ENCODE results near the gene NUDT17.
"Not testable (repeated sequence)": the region's sequence is repeated elsewhere in the genome, so short reads cannot be mapped to it uniquely, and the experiment has no call there.

The NUDT17 gene

GRCh38 chr1:145805057-145805456 is 40.4 kb upstream of the NUDT17 start:
- Histone ChIP-seq H3K79me2 (ENCODE audit: insufficient read depth, low read depth) (peaks cover 86% of the 10 kb centered on the region), H3K9ac (no peak overlapping the region), H2AFZ (ENCODE audit: low read depth) (no peak overlapping the region), H3K27me3 (ENCODE audit: insufficient read depth, low read depth) (no peaks in the 10 kb centered on the region), H3K4me3 (IDR thresholded peaks at IDR 0.05; ENCODE audit: insufficient read depth, low read depth, low read length) (no peak overlapping the region), H3K36me3 (ENCODE audit: insufficient read depth) (0 out of 2 replicates have a peak, but pooled peaks cover 3% of the 10 kb centered on the region), H4K20me1 (ENCODE audit: insufficient read depth) (peaks cover 16% of the 10 kb centered on the region; the same call in 1 of the 2 replicates), H3K4me1 (ENCODE audit: low read depth, poor library complexity, severe bottlenecking) (peaks cover 35% of the 10 kb centered on the region), H3K27ac (no peak overlapping the region), H3K4me2 (no peak overlapping the region)
- no peak for TF ChIP-seq CTCF (conservative IDR thresholded peaks at IDR 0.05; ENCODE audit: low read depth, low read length)

DNA sequence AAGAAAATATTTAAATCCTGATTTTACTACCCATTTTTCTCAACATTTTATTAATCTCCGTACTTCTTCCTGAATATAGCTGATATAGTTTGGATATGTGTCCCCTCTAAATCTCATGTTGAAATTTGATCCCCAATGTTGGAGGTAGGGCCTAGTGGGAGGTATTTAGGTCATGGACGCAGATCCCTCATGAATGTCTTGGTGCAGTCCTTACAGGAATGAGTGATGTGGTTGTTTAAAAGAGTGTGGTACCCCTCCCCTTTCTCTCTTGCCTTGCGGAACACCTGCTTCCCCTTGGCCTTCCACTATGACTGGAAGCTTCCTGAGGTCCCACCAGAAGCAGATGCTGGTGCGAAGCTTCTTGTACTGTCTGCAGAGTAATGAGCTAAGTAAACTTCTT is 39.0 kb upstream of the NUDT17 start:
- no peak overlapping the region for H3K9ac ChIP-seq
- no peak overlapping the region for H3K4me3 ChIP-seq (IDR thresholded peaks at IDR 0.05; ENCODE audit: insufficient read depth, low read depth, low read length)
- TF ChIP-seq CTCF (conservative IDR thresholded peaks at IDR 0.05; ENCODE audit: low read depth, low read length), result no peak
- H3K4me2 ChIP-seq, result no peak overlapping the region
- H2AFZ ChIP-seq (ENCODE audit: low read depth), result no peak overlapping the region
- peaks cover 73% of the 10 kb centered on the region for H3K79me2 ChIP-seq (ENCODE audit: insufficient read depth, low read depth)
- peaks cover 16% of the 10 kb centered on the region; the same call in 1 of the 2 replicates for H4K20me1 ChIP-seq (ENCODE audit: insufficient read depth)
- 0 out of 2 replicates have a peak, but pooled peaks cover 3% of the 10 kb centered on the region for H3K36me3 ChIP-seq (ENCODE audit: insufficient read depth)
- H3K27me3 ChIP-seq (ENCODE audit: insufficient read depth, low read depth), result no peaks in the 10 kb centered on the region
- peaks cover 35% of the 10 kb centered on the region for H3K4me1 ChIP-seq (ENCODE audit: low read depth, poor library complexity, severe bottlenecking)
- no peak overlapping the region for H3K27ac ChIP-seq

- no peak overlapping the region for H3K4me3 ChIP-seq (IDR thresholded peaks at IDR 0.05; ENCODE audit: insufficient read depth, low read depth, low read length)
- no peak overlapping the region for H3K4me2 ChIP-seq
- peaks cover 69% of the 10 kb centered on the region for H3K79me2 ChIP-seq (ENCODE audit: insufficient read depth, low read depth)
- peaks cover 35% of the 10 kb centered on the region for H3K4me1 ChIP-seq (ENCODE audit: low read depth, poor library complexity, severe bottlenecking)
- H4K20me1 ChIP-seq (ENCODE audit: insufficient read depth), result peaks cover 16% of the 10 kb centered on the region; the same call in 1 of the 2 replicates
- H3K27me3 ChIP-seq (ENCODE audit: insufficient read depth, low read depth), result no peaks in the 10 kb centered on the region
- no peak overlapping the region for H3K27ac ChIP-seq
- no peak for TF ChIP-seq CTCF (conservative IDR thresholded peaks at IDR 0.05; ENCODE audit: low read depth, low read length)
- no peak overlapping the region for H2AFZ ChIP-seq (ENCODE audit: low read depth)
- no peak overlapping the region for H3K9ac ChIP-seq
- H3K36me3 ChIP-seq (ENCODE audit: insufficient read depth), result 0 out of 2 replicates have a peak, but pooled peaks cover 3% of the 10 kb centered on the region
Observed at GRCh38 chr1:145806844-145807243, 38.6 kb upstream of the NUDT17 start.

GRCh38 chr1:145812977-145813810 is 32.2 kb upstream of the NUDT17 start:
- peak overlapping the region; percentile 69 for H3K4me2 ChIP-seq
- not testable (repeated sequence) for H3K9ac ChIP-seq; H4K20me1 ChIP-seq (ENCODE audit: insufficient read depth); H3K36me3 ChIP-seq (ENCODE audit: insufficient read depth); H2AFZ ChIP-seq (ENCODE audit: low read depth); H3K27me3 ChIP-seq (ENCODE audit: insufficient read depth, low read depth); H3K4me3 ChIP-seq (IDR thresholded peaks at IDR 0.05; ENCODE audit: insufficient read depth, low read depth, low read length)
- peak overlapping the region; percentile 40; the same call in 1 of the 2 replicates for H3K27ac ChIP-seq
- H3K4me1 ChIP-seq (ENCODE audit: low read depth, poor library complexity, severe bottlenecking), result peaks cover 29% of the 10 kb centered on the region
- H3K79me2 ChIP-seq (ENCODE audit: insufficient read depth, low read depth), result peaks cover 42% of the 10 kb centered on the region; the same call in 1 of the 2 replicates

DNA sequence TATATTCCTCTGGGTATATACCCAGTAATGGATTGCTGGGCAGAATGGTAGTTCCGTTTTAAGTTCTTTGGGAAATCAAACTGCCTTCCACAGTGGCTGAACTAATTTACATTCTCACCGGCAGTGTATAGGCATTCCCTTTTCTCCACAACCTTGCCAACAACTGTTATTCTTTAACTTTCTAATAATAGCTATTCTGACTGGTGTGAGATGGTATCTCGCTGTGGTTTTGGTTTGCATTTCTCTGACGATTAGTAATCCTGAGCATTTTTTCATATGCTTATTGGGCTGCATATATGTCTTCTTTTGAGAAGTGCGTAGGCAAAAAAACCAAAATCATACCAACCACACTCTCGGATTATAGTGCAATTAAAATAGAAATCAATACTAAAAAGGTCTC is 27.3 kb upstream of the NUDT17 start:
- not testable (repeated sequence) for H3K36me3 ChIP-seq (ENCODE audit: insufficient read depth); H3K9ac ChIP-seq; H4K20me1 ChIP-seq (ENCODE audit: insufficient read depth); H2AFZ ChIP-seq (ENCODE audit: low read depth); H3K4me3 ChIP-seq (IDR thresholded peaks at IDR 0.05; ENCODE audit: insufficient read depth, low read depth, low read length); H3K27ac ChIP-seq; H3K27me3 ChIP-seq (ENCODE audit: insufficient read depth, low read depth)
- Histone ChIP-seq H3K4me1 (ENCODE audit: low read depth, poor library complexity, severe bottlenecking) (peaks cover 38% of the 10 kb centered on the region), H3K4me2 (peak overlapping the region; percentile 62), H3K79me2 (ENCODE audit: insufficient read depth, low read depth) (peaks cover 44% of the 10 kb centered on the region)

- Histone ChIP-seq H3K4me1 (ENCODE audit: low read depth, poor library complexity, severe bottlenecking) (peaks cover 54% of the 10 kb centered on the region), H3K36me3 (ENCODE audit: insufficient read depth) (peaks cover 20% of the 10 kb centered on the region), H3K79me2 (ENCODE audit: insufficient read depth, low read depth) (peaks cover 59% of the 10 kb centered on the region)
- not testable (repeated sequence) for H2AFZ ChIP-seq (ENCODE audit: low read depth); H4K20me1 ChIP-seq (ENCODE audit: insufficient read depth); H3K9ac ChIP-seq; H3K4me2 ChIP-seq; H3K27ac ChIP-seq; H3K4me3 ChIP-seq (IDR thresholded peaks at IDR 0.05; ENCODE audit: insufficient read depth, low read depth, low read length); H3K27me3 ChIP-seq (ENCODE audit: insufficient read depth, low read depth)
Observed at GRCh38 chr1:145822779-145823331, 22.6 kb upstream of the NUDT17 start.

Data from KMS-11 (cell line).